GM23338 (cell line): Measurements from ENCODE around the gene TBC1D32. TPM values are rescaled to one million over a fixed set of nuclear protein-coding genes. Genes with fewer than 3 reads are reported as not detected.

Experiments used
- ATAC-seq: fragments of 200-7000 bp; cut with Tn5 transposase; 3 replicates; pipeline ENCODE4 v1.9.1; 2020
- DNase-seq: peaks from one replicate; pipeline ENCODE4 v3.0.0-alpha.2; 2015; ENCODE audit warnings: low spot score
- H2AFZ ChIP-seq: fragments of 200-600 bp; sonication (generic); 2 replicates; pipeline ENCODE4 v1.8.0; 2016; ENCODE audit warnings: antibody characterized with exemption, mild to moderate bottlenecking, moderate library complexity
- H3F3A ChIP-seq: fragments of 200-600 bp; sonication (generic); replicated peaks from 2 replicates; pipeline ENCODE4 v1.8.0; 2017; ENCODE audit warnings: antibody characterized with exemption, mixed run types, low read depth
- H3K27ac ChIP-seq: fragments of 200-600 bp; sonication (generic); 2 replicates; pipeline ENCODE4 v1.6.1; 2016; ENCODE audit warnings: low read depth
- H3K27me3 ChIP-seq: fragments of 200-600 bp; sonication (generic); 2 replicates; pipeline ENCODE4 v1.8.0; 2016; ENCODE audit warnings: mild to moderate bottlenecking, mixed run types, moderate library complexity; ENCODE audit not compliant: insufficient read depth
- H3K36me3 ChIP-seq: fragments of 200-600 bp; sonication (generic); 2 replicates; pipeline ENCODE4 v1.8.0; 2016; ENCODE audit warnings: mild to moderate bottlenecking; ENCODE audit not compliant: insufficient read depth
- H3K4me1 ChIP-seq: fragments of 200-600 bp; sonication (generic); 2 replicates; pipeline ENCODE4 v1.8.0; 2016; ENCODE audit warnings: mild to moderate bottlenecking, moderate library complexity; ENCODE audit not compliant: insufficient read depth
- H3K4me2 ChIP-seq: fragments of 200-600 bp; sonication (generic); 2 replicates; pipeline ENCODE4 v1.7.1; 2017; ENCODE audit warnings: mixed run types
- H3K4me3 ChIP-seq: fragments of 200-600 bp; sonication (generic); 2 replicates; pipeline ENCODE4 v1.6.1; 2016; ENCODE audit warnings: mixed run types
- H3K79me2 ChIP-seq: fragments of 200-600 bp; sonication (generic); replicated peaks from 2 replicates; pipeline ENCODE4 v1.8.0; 2017; ENCODE audit warnings: mild to moderate bottlenecking; ENCODE audit not compliant: insufficient read depth
- H3K9me2 ChIP-seq: fragments of 200-600 bp; sonication (generic); 2 replicates; pipeline ENCODE4 v1.8.0; 2017; ENCODE audit not compliant: insufficient read depth
- H4K20me1 ChIP-seq: fragments of 200-600 bp; sonication (generic); replicated peaks from 2 replicates; pipeline ENCODE4 v1.8.0; 2017; ENCODE audit warnings: mild to moderate bottlenecking; ENCODE audit not compliant: insufficient read depth
- H3K27ac Mint-ChIP-seq: 2 replicates; pipeline ENCODE4 v1.8.0; 2020; ENCODE audit warnings: inconsistent platforms, mild to moderate bottlenecking, moderate library complexity, mixed read lengths
- H3K27me3 Mint-ChIP-seq: 3 replicates; pipeline ENCODE4 v1.8.0; 2022; ENCODE audit warnings: low read depth, mild to moderate bottlenecking, moderate library complexity, mixed read lengths, inconsistent platforms; ENCODE audit not compliant: insufficient read depth, poor library complexity
- H3K36me3 Mint-ChIP-seq: 3 replicates; pipeline ENCODE4 v1.8.0; 2021; ENCODE audit warnings: low read depth, mild to moderate bottlenecking, inconsistent platforms, moderate library complexity, mixed read lengths
- H3K4me1 Mint-ChIP-seq: 3 replicates; pipeline ENCODE4 v1.8.0; 2020; ENCODE audit warnings: mild to moderate bottlenecking, inconsistent platforms, mixed read lengths
- H3K4me3 Mint-ChIP-seq: 3 replicates; pipeline ENCODE4 v1.8.0; 2021; ENCODE audit warnings: moderate library complexity, mild to moderate bottlenecking, inconsistent platforms, mixed read lengths
- H3K9me3 Mint-ChIP-seq: 3 replicates; pipeline ENCODE4 v1.8.0; 2020; ENCODE audit warnings: moderate library complexity, mild to moderate bottlenecking, inconsistent platforms, mixed read lengths
- CREB1 ChIP-seq: fragments of 250-450 bp; sonication (Bioruptor Pico); IDR thresholded peaks from 2 replicates; pipeline ENCODE4 v1.5.0; 2020; ENCODE audit warnings: low read depth, mild to moderate bottlenecking, moderate library complexity
- EZH2phosphoT487 ChIP-seq: fragments of 200-600 bp; sonication (generic); IDR thresholded peaks from one replicate; pipeline ENCODE4 v1.8.1; 2018; ENCODE audit warnings: antibody characterized with exemption; ENCODE audit not compliant: unreplicated experiment
- ZNF114 ChIP-seq: fragments of 250-450 bp; sonication (Bioruptor Pico); IDR thresholded peaks from 2 replicates; pipeline ENCODE4 v1.5.0; 2020; ENCODE audit warnings: mild to moderate bottlenecking, moderate library complexity
- polyA plus RNA-seq: library from polyadenylated mRNA; unstranded; fragments of >200 nt; fragmentation: Nextera tagmentation; extraction: Ambion mirVana; gene quantifications from 2 replicates; pipeline ENCODE4 v1.2.1, GENCODE V29; 2016
- total RNA-seq: library from RNA; depleted of rRNA; stranded (reverse); fragments of >200 nt; shearing (Covaris generic); gene quantifications from 2 replicates; pipeline ENCODE4 v1.2.3, GENCODE V29; 2014
- TF ChIP-seq, protein P1 (sequence below): fragments of 250-450 bp; sonication (Bioruptor Pico); IDR thresholded peaks from 2 replicates; pipeline ENCODE4 v1.5.0; 2020; ENCODE audit warnings: mild to moderate bottlenecking, moderate library complexity
- TF ChIP-seq, protein P2 (sequence below): IDR thresholded peaks from one replicate; pipeline ENCODE4 v1.6.1; 2018; ENCODE audit warnings: antibody characterized with exemption; ENCODE audit not compliant: unreplicated experiment

The TBC1D32 gene
- total and polyA plus RNA-seq, 2 experiments from 2014 or later, result 8.9 to 10.4 TPM

DNA sequence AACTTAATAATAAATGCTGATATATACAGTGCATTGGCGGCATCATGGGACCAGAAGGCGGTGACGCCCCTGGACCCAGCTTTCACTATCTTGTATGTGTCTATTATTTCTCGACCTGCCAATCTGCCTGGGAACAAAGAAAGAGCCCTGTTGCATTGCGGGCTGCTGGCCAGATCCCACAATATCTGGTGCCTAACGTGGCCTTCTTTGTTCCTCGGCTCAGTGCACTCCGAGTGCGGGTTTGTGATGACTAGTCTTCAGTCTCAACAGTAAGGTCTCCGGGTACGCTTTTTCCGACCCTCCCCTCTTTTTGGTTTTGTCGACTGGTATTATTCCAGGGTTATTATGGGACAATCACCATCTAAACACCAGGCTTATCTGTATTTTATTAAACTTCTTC, 291.5 kb downstream of the TBC1D32 start (continued):
- TF ChIP-seq, protein P1, sequence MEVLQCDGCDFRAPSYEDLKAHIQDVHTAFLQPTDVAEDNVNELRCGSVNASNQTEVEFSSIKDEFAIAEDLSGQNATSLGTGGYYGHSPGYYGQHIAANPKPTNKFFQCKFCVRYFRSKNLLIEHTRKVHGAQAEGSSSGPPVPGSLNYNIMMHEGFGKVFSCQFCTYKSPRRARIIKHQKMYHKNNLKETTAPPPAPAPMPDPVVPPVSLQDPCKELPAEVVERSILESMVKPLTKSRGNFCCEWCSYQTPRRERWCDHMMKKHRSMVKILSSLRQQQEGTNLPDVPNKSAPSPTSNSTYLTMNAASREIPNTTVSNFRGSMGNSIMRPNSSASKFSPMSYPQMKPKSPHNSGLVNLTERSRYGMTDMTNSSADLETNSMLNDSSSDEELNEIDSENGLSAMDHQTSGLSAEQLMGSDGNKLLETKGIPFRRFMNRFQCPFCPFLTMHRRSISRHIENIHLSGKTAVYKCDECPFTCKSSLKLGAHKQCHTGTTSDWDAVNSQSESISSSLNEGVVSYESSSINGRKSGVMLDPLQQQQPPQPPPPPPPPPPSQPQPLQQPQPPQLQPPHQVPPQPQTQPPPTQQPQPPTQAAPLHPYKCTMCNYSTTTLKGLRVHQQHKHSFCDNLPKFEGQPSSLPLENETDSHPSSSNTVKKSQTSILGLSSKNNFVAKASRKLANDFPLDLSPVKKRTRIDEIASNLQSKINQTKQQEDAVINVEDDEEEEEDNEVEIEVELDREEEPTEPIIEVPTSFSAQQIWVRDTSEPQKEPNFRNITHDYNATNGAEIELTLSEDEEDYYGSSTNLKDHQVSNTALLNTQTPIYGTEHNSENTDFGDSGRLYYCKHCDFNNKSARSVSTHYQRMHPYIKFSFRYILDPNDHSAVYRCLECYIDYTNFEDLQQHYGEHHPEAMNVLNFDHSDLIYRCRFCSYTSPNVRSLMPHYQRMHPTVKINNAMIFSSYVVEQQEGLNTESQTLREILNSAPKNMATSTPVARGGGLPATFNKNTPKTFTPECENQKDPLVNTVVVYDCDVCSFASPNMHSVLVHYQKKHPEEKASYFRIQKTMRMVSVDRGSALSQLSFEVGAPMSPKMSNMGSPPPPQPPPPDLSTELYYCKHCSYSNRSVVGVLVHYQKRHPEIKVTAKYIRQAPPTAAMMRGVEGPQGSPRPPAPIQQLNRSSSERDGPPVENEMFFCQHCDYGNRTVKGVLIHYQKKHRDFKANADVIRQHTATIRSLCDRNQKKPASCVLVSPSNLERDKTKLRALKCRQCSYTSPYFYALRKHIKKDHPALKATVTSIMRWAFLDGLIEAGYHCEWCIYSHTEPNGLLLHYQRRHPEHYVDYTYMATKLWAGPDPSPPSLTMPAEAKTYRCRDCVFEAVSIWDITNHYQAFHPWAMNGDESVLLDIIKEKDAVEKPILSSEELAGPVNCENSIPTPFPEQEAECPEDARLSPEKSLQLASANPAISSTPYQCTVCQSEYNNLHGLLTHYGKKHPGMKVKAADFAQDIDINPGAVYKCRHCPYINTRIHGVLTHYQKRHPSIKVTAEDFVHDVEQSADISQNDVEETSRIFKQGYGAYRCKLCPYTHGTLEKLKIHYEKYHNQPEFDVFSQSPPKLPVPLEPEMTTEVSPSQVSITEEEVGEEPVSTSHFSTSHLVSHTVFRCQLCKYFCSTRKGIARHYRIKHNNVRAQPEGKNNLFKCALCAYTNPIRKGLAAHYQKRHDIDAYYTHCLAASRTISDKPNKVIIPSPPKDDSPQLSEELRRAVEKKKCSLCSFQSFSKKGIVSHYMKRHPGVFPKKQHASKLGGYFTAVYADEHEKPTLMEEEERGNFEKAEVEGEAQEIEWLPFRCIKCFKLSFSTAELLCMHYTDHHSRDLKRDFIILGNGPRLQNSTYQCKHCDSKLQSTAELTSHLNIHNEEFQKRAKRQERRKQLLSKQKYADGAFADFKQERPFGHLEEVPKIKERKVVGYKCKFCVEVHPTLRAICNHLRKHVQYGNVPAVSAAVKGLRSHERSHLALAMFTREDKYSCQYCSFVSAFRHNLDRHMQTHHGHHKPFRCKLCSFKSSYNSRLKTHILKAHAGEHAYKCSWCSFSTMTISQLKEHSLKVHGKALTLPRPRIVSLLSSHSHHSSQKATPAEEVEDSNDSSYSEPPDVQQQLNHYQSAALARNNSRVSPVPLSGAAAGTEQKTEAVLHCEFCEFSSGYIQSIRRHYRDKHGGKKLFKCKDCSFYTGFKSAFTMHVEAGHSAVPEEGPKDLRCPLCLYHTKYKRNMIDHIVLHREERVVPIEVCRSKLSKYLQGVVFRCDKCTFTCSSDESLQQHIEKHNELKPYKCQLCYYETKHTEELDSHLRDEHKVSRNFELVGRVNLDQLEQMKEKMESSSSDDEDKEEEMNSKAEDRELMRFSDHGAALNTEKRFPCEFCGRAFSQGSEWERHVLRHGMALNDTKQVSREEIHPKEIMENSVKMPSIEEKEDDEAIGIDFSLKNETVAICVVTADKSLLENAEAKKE, result no peak
- no peak for TF ChIP-seq CREB1 (CRISPR knock-in tag)

DNA sequence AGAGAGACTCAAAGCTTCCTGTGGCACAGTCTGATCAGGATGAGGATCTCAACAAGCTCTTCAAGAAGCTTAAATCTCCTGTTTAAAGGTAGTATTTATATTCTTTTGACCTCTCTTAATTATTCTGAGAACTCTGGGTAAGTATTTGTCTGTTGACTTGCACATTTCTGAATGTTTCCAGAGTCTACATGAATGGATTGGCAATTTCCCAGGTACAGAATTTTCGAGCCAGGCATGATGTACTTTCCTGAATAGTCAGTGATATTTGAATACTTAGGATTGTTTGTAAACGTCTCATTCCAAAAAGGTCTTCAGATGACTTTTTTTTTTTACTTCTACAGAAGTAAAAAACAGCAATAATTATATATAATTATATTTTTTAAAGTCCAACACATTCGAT, 293.4 kb downstream of the TBC1D32 start:
- no peak overlapping the region for H3K27ac Mint-ChIP-seq
- H3K4me1 Mint-ChIP-seq, result peaks cover 6% of the 10 kb centered on the region; the same call in 1 of the 3 replicates
- Histone ChIP-seq H3K27ac (no peak overlapping the region), H3K9me2 (no peaks in the 10 kb centered on the region), H3K4me1 (no peaks in the 10 kb centered on the region), H3K4me2 (no peak overlapping the region), H3K4me3 (no peak overlapping the region), H3F3A (no peaks in the 10 kb centered on the region), H3K27me3 (no peaks in the 10 kb centered on the region), H3K36me3 (no peaks in the 10 kb centered on the region), H3K79me2 (no peaks in the 10 kb centered on the region), H4K20me1 (no peaks in the 10 kb centered on the region), H2AFZ (no peak overlapping the region)
- no peak for DNase-seq
- H3K36me3 Mint-ChIP-seq, result 0 out of 3 replicates have a peak, but pooled peaks cover 5% of the 10 kb centered on the region
- ATAC-seq, result no peak
- H3K9me3 Mint-ChIP-seq, result peaks cover 9% of the 10 kb centered on the region; the same call in 2 of the 3 replicates
- no peaks in the 10 kb centered on the region for H3K27me3 Mint-ChIP-seq
- no peak overlapping the region for H3K4me3 Mint-ChIP-seq
- no peak for TF ChIP-seq ZNF114
- TF ChIP-seq CREB1 (CRISPR knock-in tag), result no peak
- TF ChIP-seq, protein P2, sequence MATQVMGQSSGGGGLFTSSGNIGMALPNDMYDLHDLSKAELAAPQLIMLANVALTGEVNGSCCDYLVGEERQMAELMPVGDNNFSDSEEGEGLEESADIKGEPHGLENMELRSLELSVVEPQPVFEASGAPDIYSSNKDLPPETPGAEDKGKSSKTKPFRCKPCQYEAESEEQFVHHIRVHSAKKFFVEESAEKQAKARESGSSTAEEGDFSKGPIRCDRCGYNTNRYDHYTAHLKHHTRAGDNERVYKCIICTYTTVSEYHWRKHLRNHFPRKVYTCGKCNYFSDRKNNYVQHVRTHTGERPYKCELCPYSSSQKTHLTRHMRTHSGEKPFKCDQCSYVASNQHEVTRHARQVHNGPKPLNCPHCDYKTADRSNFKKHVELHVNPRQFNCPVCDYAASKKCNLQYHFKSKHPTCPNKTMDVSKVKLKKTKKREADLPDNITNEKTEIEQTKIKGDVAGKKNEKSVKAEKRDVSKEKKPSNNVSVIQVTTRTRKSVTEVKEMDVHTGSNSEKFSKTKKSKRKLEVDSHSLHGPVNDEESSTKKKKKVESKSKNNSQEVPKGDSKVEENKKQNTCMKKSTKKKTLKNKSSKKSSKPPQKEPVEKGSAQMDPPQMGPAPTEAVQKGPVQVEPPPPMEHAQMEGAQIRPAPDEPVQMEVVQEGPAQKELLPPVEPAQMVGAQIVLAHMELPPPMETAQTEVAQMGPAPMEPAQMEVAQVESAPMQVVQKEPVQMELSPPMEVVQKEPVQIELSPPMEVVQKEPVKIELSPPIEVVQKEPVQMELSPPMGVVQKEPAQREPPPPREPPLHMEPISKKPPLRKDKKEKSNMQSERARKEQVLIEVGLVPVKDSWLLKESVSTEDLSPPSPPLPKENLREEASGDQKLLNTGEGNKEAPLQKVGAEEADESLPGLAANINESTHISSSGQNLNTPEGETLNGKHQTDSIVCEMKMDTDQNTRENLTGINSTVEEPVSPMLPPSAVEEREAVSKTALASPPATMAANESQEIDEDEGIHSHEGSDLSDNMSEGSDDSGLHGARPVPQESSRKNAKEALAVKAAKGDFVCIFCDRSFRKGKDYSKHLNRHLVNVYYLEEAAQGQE, result no peak
- TF ChIP-seq EZH2phosphoT487, result no peak
- TF ChIP-seq, protein P1, result no peak
